SK-N-DZ (cell line): Measurements from ENCODE around the gene LYSMD3.

ENCODE experiments used
- DNase-seq: peaks from one replicate; pipeline ENCODE4 v3.0.0-alpha.2; 2015; ENCODE audit warnings: low spot score

The LYSMD3 gene

DNA sequence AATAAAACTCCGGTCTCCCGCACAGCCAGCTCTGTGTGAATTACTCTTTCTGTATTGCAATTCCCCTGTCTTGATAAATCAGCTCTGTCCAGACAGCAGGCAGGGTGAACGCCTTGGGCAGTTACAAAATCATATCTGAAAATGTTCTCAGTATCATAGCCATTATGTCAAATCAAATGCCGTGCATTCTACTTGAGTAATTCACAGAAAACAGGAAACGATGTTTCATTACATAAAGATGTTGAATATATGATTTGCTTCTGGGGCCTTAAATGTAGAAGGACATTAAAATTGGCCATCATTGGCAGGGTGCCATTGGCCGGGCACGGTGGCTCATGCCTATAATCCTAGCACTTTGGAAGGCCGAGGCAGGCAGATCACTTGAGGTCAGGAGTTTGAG lies 46.2 kb downstream of the LYSMD3 start:
- DNase-seq = no peak

DNA sequence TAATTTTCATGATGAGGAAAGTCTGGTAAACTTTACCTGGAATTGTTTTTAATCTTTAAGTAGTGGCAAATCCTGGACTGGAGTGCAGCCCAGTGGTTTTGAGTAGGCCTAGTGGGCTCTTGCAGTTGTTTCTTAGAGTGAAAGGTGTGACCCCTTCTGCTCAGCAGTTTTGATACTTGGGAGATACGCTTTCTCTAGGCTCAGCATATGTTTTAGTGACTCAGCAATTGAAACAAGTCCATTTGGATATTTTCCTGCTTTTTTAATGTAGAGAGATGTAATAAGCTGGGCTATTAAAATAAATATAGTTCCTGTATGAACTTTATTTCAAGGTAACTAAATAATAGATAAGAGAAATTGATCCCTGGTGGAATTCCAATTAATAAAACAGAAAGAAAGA lies 48.7 kb downstream of the LYSMD3 start:
- no peak for DNase-seq

DNA sequence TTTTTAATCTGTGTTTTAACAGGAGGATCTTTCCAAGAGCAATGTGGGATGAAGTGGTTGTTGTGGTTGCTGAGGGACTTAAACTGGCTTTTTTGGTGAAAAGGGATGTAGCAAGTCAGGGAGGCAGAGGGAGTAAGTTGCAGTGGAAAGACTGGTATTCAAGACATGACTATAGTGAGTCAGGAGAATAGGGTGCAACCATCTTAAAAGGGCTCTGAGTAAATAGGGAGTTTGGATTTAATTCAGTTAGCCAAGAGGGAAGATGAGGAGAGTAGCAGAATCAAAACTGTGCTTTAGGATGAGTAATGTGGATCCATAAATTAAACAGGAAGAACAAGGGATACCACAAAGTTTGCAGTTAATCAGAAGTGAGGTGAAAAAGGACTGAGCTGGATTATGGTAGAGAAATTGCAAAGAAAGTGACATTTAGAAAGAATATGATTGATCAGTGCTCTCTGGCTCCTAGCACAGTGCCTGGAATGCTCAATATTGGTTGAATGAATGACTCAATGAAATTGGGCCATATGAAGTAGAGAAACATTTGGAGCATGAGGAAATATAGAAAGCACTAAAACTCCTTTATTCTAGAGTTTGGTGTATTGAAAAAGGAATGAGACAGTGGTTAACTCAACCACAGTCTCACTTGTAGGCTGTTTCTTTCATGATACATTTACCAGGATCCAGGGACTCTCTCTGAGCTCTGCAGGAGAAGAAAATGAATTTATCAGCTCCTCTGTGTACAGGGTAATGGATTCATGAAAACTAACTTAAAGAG lies 49.6 kb downstream of the LYSMD3 start:
- DNase-seq = no peak

DNA sequence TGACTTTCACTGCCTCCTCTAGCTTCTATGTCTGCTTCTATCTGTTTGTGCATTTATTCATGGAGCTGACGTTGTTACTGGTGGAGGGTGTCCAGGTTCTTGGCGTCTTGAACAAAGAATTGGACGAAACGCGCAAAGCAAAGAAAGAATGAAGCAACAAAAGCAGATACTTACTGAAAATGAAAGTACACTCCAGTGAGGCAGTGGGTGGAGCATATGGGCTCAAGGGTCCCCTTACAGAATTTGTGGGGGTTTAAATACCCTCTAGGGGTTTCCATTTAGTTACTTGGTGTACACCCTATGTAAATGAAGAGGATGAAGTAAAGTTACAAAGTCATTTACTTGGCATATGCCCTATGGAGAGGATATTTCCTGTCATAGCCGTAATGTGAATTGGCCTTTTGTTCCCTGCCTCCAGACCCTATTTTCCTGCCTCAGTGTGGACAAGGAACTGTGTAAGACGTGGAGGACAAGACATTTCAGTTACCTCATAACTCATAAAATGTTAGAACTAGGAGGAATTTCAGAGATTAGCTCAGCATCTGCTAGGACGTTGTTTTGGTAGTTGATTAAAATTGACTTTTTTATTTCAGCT lies 51.7 kb downstream of the LYSMD3 start:
- no peak for DNase-seq

DNA sequence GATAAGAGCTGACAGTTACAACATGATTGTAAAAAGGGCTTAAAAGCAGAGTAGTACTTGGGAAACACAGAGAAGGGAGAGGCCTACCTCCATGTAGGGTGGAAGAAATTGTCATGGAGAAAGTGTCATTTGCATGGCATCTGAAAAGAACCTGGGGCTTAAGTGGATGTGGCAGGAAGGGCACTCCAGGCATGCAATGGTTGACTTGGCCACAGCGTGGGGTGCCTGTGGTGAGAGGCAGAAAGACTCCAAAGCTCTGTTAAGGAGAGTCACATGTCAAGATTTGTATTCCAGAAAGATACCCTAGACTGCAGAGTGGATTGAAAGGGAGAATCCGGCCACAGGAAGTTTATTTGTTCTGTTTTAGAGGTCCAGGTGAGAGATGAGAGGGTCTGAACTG lies 52.3 kb downstream of the LYSMD3 start:
- no peak for DNase-seq

DNA sequence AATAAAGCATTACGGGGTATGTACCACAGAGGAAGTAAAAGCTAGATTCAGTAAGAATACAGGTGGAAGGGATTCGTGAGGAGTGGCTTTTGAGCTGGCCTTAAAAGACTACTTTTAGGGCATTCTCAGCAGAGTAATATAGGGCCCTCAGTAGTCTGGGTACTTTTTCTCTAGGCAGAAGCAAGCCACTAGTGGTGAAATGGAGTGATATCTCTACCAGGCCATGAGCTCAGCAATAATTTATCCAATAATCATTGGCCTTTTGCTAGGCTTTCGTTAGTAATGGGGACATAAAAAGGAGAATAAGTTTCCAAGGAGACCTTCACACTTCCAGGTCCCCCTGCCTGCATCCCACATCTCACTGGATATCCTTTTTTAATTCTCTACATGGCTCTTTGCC lies 53.0 kb downstream of the LYSMD3 start:
- DNase-seq = no peak

DNA sequence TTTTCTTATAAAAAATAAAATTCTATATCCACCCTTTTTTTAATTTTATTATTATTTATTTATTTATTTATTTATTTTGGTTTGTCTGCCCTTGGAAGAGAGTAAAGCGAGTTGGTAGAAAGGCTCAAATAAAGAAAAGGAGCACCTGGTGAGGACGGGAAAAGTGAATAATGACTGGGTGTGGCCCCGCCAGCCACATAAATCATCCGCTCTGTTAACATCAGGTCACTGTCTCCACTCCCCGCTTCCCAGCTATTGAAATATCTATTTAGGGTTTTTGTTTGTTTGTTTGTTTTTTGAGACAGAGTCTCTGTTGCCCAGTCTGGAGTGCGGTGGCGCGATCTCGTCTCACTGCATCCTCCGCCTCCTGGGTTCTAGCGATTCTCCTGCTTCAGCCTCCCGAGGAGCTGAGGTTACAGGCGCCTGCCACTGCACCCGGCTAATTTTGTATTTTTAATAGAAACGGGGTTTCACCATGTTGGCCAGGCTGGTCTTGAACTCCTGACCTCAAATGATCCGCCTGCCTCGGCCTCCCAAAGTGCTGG lies 53.9 kb downstream of the LYSMD3 start:
- no peak for DNase-seq

DNA sequence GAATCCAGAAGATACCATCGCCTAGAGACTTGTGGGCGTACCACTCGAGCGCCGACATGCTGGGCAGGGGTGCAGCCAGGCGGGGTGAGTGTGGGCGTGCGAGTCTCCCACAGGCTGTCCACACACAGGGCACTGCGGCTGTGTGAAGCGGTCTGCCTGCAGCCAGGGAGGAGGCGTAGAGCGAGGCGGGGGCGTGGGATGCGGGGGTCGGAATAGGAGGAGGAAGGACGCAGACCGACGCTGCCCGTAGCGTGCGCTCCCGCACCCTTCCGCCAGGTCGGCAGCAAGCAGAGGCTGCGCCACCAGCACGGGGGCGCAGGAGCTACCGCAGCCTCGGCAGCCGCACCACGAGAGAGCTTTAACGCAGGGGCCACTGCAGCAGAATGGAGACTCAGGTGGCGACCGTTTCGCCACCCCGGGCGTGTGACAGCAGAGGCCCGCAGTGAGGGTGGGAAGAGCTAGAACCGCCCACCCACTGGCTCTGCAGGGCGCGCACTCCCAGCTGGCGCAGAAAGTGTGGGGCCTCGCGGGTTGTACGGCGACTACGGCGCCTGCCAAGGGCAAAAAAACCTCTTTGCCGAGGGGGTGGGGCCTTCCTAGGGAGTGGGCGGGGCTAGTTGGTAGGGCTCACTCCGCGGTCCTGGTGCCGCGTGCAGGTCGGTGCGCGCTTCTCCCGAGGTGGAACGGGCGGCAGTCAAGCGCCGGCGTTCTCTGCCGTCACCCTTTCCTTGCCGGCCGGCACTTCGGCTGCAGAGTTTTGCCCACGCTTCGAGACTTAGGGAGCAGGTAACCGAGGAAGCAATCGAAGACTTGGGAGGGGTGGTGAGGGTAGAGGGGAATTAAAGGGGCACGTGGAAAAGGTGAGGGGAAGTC lies 54.9 kb downstream of the LYSMD3 start, which contains the start of the genes MBLAC2 and POLR3G:
Gene MBLAC2 (minus strand): TSS at position 537 of the 873 bp plus-strand sequence. CDS start 479 bp downstream, at position 58.
Gene POLR3G (plus strand): TSS at position 630 of the 873 bp plus-strand sequence. CDS start 10,704 bp downstream, outside the sequence.
- DNase-seq = peak; percentile 92

DNA sequence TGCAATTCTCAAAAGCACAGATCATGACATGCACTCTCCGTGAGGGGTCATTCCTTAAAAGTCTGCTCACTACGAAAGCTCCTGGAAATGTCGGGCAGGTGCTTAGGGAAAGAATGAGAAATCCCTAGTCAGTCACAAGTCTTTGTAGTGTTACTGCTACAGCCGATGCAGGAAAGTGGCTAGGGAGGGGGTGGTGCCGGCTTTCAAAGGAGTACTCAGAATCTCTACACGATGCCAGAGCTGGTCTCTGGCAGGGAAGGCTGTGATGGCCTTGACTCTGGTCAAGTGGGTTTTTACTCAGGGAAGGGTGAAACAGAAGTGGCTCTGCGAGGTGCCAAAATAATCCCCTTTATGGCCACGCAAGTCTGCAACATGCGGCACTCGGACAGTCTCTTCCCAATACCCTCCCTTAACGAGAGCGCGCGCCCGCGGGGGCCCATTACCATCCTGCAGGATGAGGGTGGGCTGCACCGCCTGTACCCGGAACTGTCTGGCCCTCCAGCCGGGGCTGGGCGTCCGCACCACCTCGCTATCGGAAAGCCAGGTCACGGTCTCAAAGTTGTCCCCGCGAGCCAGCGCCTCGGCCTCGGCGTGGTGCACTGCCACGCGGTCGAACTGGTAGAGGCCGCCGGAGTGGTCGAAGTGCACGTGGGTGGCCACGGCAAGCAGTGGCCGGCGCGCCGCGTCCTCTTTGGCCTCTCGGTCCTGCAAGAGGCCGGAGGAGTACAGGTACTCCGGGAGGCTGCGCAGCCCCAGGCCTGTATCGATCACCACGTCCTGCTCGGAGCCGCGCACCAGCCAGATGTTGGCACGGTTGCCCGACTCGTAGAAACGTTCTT lies 55.8 kb downstream of the LYSMD3 start:
- peak; percentile 39 for DNase-seq

DNA sequence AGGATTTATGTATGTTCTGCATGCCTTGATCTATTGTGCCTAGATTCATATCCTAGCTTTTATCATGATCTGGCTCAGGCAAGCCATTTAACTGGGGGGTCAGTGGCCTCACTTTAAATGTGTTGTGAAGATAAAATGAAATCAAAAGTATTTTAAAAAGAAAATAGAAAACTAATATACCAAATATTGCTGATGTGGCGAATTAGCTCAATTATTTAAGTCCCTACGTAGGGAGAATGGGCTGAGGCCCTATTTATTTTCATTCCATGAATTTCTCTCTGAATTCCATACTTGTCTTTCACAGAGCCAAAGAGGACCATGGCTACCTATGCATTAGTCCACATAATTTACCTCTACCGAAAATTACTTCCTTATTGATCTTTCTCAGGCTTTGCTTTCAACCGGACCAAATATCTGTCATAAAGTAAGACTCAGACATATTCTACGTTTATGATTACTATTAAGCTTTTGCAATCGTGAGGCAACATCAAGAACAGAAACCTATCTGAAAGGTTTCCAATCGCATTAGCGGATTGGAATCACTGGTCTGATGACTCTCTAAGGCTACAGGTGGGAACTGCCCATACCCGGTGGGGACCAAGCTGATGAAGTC lies 56.5 kb downstream of the LYSMD3 start:
- DNase-seq = no peak
